ENCODE results near the gene CMC1.
"Not testable (repeated sequence)": the region's sequence is repeated elsewhere in the genome, so short reads cannot be mapped to it uniquely, and the experiment has no call there.

CMC1 gene

DNA sequence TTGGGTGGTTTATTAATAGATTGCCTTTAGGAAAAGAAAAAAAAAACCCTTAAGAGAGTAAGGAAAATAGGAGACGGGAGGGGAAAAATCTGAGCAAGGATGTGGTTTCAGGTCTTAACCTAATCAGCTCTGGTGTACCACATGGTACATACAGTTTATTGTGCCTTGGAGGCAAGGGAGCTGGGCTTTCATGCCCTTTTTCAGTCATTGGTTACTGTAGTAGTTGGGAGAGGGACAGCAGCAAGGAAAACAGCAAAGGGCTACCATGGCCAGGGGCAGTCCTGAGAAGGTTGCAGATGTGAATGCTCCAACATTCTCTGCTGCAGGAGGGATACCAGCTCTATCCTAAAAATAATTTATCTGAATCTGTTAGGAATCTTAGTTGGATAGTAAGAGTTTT, 5.9 kb downstream of the CMC1 start:
- no peak for DNase-seq

DNA sequence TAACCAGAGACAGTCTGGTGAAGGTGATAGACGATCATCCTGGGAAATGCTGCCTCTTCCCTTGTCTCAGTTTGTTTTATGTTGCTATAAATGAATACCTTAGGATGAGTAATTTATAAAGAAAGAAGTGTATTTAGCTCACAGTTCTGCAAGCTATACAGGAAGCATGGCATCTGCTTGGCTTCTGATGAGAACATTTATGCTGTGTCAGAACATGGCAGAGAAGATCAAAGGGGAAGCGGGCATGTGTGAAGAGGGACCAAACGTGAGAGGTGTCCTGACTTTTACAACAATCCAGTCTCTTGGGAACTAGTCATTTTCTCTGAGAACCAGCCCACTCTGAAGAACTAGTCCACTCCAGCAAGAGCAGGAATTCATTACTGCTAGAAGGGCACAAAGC, 9.6 kb downstream of the CMC1 start:
- no peak for DNase-seq

DNA sequence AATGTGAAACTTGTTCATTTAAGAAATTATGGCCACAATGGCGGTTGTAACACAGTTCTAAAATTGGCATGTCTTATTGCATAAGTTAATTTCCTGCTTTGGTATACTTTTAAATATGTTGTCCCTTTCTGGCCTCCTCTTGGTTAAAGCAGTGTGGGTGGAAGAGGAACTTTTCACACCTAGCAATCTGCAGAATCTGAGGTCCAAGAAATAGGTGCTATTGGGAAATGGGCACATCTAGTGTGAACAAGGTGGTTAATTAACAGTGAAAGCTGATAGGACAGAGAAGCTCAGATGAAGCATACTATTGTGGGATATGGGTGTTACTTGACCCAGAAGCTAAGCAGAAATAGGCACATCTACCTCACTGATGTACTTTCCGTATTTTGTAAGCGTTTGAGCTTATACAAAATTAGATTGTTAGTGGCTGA, 10.6 kb downstream of the CMC1 start:
- no peak for DNase-seq

DNA sequence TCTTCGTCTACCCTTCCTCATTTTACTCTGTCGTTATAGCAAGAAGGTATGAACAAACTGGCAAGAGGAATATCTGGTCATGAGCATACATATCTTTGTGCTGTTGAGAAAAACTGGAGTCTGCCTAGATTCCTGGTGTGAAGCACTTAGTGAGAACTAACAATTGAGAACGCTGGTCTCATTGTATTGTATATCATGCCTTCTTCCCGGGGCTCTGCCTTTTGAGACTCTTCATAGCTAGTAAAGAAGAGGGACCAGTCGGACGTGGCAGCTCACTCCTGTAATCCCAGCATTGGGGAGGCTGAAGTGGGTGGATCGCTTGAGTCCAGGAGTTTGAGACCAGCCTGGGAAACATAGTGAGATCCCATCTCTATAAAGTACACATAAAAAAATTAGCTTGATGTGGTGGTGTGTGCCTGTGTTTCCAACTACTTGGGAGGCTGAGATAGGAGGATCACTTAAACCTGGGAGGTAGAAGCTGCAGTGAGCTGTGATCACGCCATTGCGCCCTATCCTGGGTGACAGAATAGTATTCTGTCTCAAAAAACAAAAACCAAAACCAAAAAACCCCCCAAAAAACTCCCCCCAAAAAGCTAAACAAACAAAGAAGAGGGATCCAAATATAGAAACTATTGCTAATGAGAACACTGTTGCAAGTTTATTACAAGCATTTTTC, 11.8 kb downstream of the CMC1 start:
- no peak for DNase-seq

DNA sequence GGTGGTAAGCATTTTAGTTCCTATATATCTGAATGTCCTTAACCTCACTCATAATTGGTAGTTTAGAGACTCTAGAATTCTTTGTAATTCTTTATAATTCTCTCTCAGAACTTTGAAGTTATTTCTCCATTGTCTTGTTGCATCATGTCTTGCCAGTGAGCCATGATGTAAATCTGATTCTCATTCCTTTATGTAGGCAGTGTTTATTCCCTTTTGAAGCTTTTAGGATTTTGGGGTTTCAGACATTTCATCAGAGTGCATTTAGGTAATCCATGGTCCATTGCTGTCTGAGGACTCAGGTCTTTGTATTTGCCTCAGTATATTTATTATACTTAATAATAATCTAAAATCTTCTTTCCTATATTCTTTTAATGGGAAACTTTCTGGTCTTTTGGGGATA, 20.6 kb downstream of the CMC1 start:
- DNase-seq: no peak

DNA sequence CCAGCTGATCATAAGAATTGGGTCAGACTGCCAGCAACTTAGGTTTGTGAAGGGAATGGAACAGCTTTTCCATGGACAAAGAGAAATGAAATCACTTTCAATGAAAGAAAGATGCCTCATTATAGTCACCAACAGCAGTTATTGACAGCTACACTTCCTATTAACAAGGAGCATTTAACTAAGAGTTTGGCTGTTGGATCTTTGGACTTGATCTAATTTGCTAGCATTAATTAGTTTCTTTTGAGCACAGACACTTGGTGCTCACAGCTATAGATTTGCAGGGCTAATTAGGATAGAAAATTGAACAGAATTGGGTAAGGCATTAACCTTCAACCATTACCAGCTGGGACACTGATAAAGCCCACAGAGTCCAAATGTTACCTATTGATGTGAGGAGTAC, 24.2 kb downstream of the CMC1 start:
- no peak for DNase-seq

DNA sequence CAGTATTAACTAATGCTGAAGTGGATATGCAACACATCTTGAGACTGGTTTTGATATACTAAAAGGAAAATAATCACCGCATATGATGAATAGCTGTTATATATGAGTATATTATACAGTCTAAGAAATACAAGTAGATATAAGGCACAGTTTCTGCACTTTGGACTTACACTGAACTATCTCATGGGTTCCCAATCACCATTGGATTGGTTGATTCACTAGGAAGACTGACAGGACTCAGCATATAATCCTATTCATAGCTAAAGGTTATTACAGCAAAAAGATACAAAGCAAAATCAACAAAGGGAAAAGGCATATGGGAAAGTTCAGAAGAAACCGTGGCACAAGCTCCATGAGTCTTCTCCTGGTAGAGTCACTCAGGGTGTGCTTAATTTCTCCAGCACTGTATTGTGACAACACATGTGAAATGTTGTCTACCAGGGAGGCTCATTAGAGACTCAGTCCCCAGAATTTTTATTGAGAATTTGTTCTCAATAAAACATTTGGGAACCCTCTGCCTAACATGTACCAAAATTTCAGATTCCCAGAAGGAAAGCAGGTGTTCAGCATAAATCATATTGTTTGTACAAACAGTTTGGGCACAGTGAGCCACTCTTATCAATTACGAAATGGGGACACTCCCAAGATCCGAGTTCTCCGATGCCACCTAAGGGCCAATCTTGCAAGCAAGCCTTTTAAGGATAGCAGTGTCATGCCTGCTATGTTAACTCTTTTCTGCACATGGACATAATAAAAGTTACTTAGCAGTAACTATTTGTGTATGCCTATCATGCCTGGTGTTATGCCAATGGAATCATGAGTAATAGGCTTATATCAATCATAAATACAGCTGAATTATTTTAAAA, 26.8 kb downstream of the CMC1 start:
- no peak for DNase-seq

DNA sequence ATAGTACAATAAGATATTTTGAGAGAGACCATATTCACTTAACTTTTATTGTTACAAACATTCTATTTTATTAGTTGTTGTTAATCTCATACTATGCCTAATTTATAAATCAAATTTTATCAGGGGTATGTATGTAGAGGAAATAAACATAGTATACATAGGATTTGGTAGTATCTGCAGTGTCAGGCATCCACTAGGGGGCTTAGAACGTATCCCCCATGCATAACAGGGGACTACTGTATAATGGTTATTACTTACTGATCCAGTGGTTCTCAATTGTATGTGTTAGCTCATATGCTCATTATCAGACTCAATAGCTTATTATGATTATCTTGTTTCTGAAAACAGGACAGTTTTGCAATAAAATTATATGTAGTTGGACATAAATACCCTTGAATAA, 27.6 kb downstream of the CMC1 start:
- no peak for DNase-seq

DNA sequence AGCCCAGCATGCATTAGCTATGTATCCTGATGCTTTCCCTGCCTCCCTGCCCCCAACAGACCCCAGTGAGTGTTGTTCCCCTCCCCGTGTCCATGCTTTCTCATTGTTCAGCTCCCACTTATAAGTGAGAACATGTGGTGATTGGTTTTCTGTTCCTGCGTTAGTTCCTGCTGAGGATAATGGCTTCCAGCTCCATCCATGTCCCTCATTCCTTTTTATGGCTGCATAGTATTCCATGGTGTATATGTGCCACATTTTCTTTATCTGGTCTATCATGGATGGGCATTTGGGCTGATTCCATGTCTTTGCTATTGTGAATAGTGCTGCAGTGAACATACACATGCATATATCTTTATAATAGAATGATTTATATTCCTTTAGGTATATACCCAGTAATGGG, 28.5 kb downstream of the CMC1 start:
- DNase-seq: not testable (repeated sequence)

DNA sequence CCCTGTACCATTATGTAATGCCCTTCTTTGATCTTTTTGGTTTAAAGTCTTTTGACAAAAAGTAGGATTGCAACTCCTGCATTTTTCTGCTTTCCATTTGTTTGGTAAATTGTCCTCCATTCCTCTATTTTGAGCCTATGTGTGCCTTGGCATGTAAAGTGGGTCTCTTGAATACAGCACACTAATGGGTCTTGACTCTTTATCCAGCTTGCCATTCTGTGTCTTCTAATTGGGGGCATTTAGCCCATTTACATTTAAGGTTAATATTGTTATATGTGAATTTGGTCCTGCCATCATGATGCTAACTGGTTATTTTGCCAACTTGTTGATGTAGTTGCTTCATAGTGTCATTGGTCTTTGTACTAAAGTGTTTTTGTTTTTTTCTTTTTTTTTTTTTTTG, 32.4 kb downstream of the CMC1 start:
- DNase-seq: no peak

DNA sequence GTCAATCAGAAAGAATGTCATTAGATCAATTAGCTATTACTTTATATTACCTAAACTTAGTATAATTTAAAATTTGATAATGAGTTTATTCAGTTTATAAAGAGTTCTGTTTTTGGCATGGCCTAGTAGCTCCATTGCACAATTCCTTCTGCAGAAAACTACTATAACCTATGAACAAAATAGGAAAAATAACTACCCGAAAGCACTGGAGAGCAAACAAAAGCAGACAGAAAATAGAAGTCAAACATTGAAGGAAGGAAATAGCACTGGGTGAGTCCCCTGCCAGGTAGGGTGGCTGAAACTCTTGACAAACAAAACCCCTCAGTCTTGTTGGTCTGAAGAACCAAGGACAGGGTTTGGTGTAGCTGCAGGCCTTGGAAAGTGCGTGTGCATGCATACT, 37.5 kb downstream of the CMC1 start:
- no peak for DNase-seq

DNA sequence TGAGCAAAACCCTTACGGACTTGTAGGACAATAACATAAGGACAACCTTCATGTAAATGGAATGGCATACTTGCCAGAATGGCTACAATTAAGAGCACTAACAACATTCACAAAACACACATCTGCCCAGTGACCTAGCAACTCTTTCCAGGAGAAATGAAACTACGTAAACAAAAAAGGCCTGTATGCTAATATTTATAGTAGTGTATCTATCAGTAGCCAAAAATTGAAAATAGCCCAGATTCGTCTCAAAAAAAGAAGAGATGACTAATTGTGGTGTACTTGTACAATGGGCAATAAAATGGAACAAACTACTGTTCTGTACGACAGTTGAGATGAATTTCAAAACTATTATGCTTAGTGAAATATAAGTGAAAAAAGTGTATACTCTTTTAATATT, 38.4 kb downstream of the CMC1 start:
- no peak for DNase-seq

DNA sequence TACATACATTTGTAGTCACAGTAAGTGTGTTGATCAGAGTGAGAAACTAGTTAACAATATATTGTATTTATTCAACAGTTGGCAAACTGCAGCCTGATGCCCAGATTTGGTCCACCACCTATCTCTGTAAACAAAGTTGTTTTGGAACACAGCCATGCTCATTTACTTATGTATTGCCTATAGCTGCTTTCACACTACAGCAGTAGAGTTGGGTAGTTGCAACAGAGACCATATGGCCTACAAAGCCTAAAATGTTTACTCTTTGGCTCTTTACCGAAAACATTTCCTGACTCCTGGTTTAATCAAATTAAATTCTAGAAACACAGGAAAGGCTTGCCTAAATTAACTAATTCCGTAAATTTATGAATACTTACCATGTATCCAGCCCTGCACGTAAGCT, 39.4 kb downstream of the CMC1 start:
- no peak for DNase-seq

DNA sequence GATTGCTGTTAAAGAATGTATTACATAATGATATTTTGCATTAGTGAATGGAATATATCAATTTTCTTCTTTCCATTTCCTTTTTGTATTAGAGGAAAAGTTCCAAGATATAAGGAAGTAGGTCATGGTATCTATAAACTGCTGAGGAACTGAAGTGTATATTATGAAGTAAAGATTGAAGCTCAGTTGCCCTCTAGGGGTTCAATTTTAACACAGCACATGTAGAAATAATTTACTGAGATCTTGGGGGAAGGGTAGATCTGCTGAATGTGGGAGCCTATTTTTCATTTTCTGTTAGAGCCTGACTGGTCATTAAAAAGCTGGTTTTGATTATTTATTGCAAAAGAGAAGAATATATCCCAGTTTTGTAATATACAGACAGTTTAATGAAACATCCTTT, 45.2 kb downstream of the CMC1 start:
- DNase-seq: peak in 1 of 2 experiments; percentile 5

DNA sequence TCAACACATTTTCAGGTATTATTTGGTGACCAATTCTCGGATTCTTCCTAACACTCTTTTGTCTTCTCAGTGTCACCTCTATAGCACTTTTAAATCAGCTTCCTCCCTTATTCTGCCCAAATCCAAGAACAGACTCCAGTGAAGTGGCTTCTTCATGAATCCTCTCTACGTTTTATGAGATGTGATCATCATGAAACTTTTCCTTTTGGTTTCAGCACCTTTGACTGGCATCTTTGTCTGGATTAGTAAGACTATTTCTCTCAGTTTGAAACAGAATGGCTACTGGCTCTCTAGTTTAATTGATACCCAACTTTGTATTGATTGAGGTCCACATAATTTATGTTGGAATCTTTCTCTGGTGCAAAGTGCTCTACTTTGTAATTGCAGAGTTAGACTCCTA, 45.6 kb downstream of the CMC1 start:
- no peak for DNase-seq

DNA sequence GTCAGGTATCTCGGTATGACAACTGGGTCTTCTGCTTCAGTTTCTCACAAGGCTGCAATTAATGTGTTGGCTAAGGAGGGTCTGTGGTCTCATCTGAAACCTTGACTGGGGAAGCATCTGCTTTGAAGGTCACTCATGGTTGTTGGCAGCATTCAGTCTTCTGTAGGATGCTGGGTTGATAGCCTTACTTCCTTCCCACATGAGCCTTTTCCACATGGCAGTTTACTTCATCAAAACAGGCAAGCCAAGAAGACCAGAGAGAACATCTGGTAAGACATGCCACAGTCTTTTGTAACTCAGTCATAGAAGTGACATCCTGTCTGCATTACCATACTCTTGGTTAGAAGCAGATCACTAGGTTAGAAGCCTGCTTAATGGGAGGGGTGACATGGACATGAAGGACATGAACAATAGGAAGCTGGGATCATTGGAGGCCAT, 49.5 kb downstream of the CMC1 start:
- DNase-seq: no peak

DNA sequence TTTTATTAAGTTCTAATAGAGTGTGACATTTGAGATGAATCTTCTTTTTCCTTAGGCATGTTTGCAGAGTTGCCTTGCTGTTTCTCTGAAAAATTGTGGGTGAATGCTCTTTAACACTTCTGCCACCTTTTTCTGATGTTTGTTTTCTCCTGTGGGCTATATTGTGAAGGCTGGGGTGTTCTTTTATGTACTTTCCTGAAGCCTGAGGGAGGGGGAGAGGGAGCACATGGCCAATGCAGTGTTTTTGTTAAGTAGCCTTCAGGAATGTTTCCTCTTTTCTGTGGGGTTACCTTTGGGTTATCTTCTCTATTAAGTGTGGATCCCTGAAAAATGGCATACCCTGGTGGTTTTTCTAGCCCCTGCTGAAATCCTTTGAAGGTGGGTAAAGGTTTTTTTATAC, 50.2 kb downstream of the CMC1 start:
- DNase-seq: no peak

DNA sequence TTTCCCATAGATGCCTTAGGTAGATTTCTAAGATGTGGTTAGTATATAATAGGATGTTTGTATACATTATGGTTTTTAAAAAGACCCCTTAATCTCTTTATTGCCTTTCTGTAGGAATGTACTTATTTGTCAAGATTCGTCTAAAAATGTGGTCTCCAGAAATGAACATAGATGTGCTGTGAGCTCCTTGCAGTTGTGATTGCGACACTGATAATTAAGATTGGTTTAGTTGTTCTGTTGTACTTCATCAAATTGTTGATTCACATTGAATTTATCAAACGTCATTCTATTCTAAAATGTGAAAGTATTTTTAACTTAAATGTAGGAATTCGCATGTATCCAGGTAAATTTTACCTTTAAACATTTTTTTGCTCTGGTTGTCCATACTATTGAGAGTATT, 51.2 kb downstream of the CMC1 start:
- DNase-seq: no peak

DNA sequence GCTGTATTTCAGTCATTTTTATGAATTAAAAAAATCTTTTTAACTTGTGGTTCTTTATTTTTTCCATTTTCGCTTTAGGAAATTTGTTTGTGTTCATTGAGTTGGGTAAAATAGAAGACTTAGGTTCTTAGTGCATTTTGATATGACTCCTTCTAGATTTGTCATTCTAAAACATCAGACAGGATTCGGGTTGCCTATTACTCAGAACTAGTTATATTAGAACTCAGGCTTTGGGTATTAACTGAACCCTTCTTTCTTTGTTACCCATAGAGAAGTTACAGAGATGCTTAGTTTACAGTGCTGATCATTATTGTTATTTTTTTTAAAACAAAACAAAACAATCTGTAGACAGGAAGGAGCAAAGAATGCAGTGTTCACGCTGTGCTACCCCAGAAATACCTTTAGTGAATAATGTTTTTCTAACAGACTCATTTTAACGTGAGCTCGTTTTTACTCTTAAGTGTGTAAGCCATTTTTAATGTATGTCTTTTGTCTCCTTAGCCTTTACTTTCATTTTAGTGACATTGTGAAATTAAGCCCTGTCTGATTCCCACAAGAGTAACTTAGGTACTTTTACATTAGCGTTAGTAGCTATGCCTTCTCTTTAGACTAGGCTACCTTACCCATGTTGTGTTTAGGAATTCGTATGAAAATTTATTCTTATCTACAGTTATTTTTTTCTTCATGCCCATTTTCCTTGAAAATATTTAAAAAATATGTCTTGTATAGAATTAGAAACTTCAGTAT, 53.4 kb downstream of the CMC1 start:
- no peak for DNase-seq

DNA sequence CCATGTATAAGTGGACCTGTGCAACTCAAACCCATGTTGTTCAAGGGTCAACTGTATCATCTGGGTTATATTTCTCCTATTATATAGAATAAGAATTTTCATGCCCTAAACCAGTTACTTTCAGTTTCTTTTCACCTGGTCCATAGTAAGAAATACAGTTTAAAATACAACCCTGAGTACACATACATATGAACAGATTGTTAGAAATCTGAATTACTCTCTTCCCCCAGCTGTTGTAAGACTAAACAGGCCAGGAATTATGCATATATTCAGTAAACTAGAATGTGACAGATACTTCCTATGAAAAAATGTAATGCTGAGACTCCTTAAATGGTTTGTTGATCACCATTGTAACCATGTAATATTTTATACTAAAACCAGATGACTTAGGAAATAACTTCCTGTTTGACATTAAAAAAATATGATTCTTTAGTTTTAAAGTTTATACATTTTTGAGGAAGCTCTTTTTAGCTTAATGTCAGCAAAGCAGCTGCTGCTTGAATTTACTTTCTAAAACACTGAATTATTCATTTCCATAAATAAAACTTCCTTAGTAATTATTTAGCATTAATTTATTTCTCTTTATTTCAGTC, 54.6 kb downstream of the CMC1 start:
- no peak for DNase-seq

DNA sequence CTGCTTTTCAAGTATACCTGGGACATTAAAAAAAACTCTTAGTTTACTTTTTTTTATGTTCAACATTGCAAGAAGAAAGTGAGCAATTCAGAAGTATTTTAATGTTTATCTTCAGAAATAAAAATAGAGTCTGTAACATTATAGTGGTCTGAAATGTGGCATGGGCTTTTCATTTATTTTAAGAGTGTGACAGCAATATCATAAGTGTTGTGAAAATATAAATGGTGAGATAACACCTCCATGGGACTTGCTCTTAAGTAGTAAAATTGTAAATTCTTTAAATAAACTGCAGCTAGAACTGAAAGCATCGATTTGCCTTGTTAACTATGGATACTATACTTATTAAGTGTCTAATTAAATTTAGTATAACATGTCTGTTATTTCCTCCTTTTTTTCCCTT, 58.3 kb downstream of the CMC1 start:
- no peak for DNase-seq

DNA sequence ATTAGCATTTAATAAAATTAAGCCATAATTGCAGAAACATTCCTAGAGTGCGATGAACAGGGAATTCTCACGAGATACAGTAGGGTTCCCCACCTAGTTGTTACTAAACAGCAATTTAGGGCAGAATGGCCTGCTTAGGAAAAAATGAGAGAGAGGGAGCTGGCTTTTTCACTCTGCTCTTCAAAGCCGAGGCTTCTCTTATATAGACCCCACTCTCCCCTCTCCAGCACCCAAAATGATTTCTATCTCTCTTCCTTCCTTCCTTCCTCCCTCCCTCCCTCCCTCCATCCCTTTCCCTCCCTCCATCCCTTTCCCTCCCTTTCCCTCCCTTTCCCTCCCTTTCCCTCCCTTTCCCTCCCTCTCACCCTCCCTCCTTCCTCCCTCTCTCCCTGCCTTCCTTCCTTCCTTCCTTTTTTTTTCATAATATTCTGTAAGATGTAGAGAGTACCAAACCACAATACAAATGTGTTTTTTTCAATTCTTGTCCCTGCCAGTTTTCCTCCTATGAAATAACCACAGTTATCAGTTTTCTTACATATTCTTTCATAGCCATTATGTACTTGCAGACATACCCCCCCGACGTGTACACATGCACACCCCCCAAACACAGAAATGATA, 59.0 kb downstream of the CMC1 start:
- DNase-seq: no peak

DNA sequence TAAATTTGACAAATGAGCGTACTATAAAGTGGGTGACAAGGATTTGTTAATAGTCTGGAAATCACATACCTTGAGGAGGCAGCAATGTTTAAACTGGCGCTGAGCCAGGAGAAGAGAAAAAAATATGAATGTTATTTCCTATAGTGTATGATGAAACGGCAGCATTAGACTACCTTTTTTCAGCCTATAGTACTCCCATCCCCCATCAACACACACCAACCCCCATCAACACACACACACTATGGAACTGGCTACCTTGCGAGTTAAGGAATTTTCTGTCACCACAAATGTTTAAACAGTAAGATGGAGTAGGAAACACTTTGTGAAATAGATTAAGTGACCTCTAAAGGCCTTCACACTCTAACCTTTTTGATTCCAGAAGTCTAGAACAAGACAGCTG, 60.3 kb downstream of the CMC1 start:
- DNase-seq: no peak

Measured in cerebellar nuclear complex (tissue), 1 donor.